Large intestine (tissue), 3 donors: ENCODE results near the gene PPP4R2. TPM values are rescaled to one million over a fixed set of nuclear protein-coding genes. Genes with fewer than 3 reads are reported as not detected.

Experiments
- DNase-seq, 2 donors: peaks; one replicate each; pipeline versions ENCODE4 v3.0.0 to v3.0.0-alpha.2; 2013
- H3K27ac ChIP-seq: one replicate; pipeline ENCODE4 v1.5.1; 2013; ENCODE audit warnings: low read length
- H3K27me3 ChIP-seq: 2 replicates; pipeline ENCODE4 v1.6.1; 2013; ENCODE audit warnings: low read length; ENCODE audit not compliant: control insufficient read depth, insufficient read depth
- H3K36me3 ChIP-seq: 2 replicates; pipeline ENCODE4 v1.6.1; 2013; ENCODE audit warnings: low read length; ENCODE audit not compliant: control insufficient read depth, insufficient read depth
- H3K4me1 ChIP-seq: one replicate; pipeline ENCODE4 v1.6.1; 2013; ENCODE audit warnings: low read length; ENCODE audit not compliant: control insufficient read depth, insufficient read depth
- H3K4me3 ChIP-seq: one replicate; pipeline ENCODE4 v1.5.1; 2013; ENCODE audit warnings: low read length
- H3K9me3 ChIP-seq: one replicate; pipeline ENCODE4 v1.6.1; 2013; ENCODE audit warnings: mild to moderate bottlenecking, low read depth, low read length, moderate library complexity; ENCODE audit not compliant: control insufficient read depth
- WGBS: methylation state at CpG from one replicate; pipeline ENCODE4 v1.1.5; 2013; ENCODE audit warnings: low lambda C conversion rate; ENCODE audit not compliant: insufficient coverage; 5-methylcytosine and 5-hydroxymethylcytosine counted together
- polyA plus RNA-seq: library from polyadenylated mRNA; unstranded; fragments of 120-200 nt; gene quantifications from one replicate; pipeline ENCODE4 v1.2.1, GENCODE V29; 2013

The PPP4R2 gene
- polyA plus RNA-seq, 1 donor = 69.6 TPM

- no CpG with 5 or more reads among the region's 5 CpGs for WGBS
These were observed 37.3 kb upstream of the PPP4R2 start for GRCh38 chr3:72959336-72959735.

GRCh38 chr3:72960812-72961518 is 35.6 kb upstream of the PPP4R2 start:
- H3K4me1 ChIP-seq = peaks cover 34% of the 10 kb centered on the region
- peak overlapping the region; percentile 83 for H3K27ac ChIP-seq
- H3K4me3 ChIP-seq = no peak overlapping the region
- no peaks in the 10 kb centered on the region for H3K36me3 ChIP-seq
- no peaks in the 10 kb centered on the region for H3K9me3 ChIP-seq
- H3K27me3 ChIP-seq = no peaks in the 10 kb centered on the region
- WGBS = no CpG with 5 or more reads among the region's 7 CpGs
- peak; percentile 87 to 93 for DNase-seq

More at GRCh38 chr3:72959336-72959735, 37.3 kb upstream of the PPP4R2 start:
- Histone ChIP-seq H3K27ac (no peak overlapping the region), H3K4me1 (peaks cover 34% of the 10 kb centered on the region), H3K4me3 (no peak overlapping the region), H3K27me3 (no peaks in the 10 kb centered on the region), H3K9me3 (no peaks in the 10 kb centered on the region), H3K36me3 (no peaks in the 10 kb centered on the region)
- DNase-seq = no peak

- no CpG with 5 or more reads among the region's 4 CpGs for WGBS
- peak overlapping the region; percentile 83 for H3K27ac ChIP-seq
These were observed 34.9 kb upstream of the PPP4R2 start for GRCh38 chr3:72961752-72962151.

GRCh38 chr3:72962317-72962716 is 34.3 kb upstream of the PPP4R2 start:
- Histone ChIP-seq H3K27ac (peak overlapping the region; percentile 83), H3K27me3 (no peaks in the 10 kb centered on the region), H3K9me3 (no peaks in the 10 kb centered on the region), H3K4me3 (no peak overlapping the region), H3K4me1 (peaks cover 30% of the 10 kb centered on the region), H3K36me3 (no peaks in the 10 kb centered on the region)
- no peak for DNase-seq

More at GRCh38 chr3:72961752-72962151, 34.9 kb upstream of the PPP4R2 start:
- peak in 1 of 2 donors; percentile 63 for DNase-seq
- H3K4me1 ChIP-seq = peaks cover 32% of the 10 kb centered on the region
- no peaks in the 10 kb centered on the region for H3K36me3 ChIP-seq
- no peaks in the 10 kb centered on the region for H3K9me3 ChIP-seq
- no peak overlapping the region for H3K4me3 ChIP-seq
- H3K27me3 ChIP-seq = no peaks in the 10 kb centered on the region

- no peak overlapping the region for H3K4me3 ChIP-seq
- peaks cover 37% of the 10 kb centered on the region for H3K4me1 ChIP-seq
- H3K27ac ChIP-seq = no peak overlapping the region
- H3K27me3 ChIP-seq = no peaks in the 10 kb centered on the region
- DNase-seq = no peak
- H3K36me3 ChIP-seq = no peaks in the 10 kb centered on the region
- no peaks in the 10 kb centered on the region for H3K9me3 ChIP-seq
These were observed 32.0 kb upstream of the PPP4R2 start for GRCh38 chr3:72964633-72965032.

- no peaks in the 10 kb centered on the region for H3K27me3 ChIP-seq
- H3K4me3 ChIP-seq = no peak overlapping the region
- DNase-seq = peak; percentile 29 to 71
- H3K27ac ChIP-seq = peak overlapping the region; percentile 64
- peaks cover 19% of the 10 kb centered on the region for H3K4me1 ChIP-seq
- WGBS = no CpG with 5 or more reads among the region's 1 CpG
- no peaks in the 10 kb centered on the region for H3K9me3 ChIP-seq
- H3K36me3 ChIP-seq = no peaks in the 10 kb centered on the region
These were observed 28.3 kb upstream of the PPP4R2 start for GRCh38 chr3:72968266-72968664.

GRCh38 chr3:72969766-72970165 is 26.8 kb upstream of the PPP4R2 start:
- WGBS = 100% methylated on average over 1 of the region's 3 CpGs
- Histone ChIP-seq H3K27ac (no peak overlapping the region), H3K4me1 (peaks cover 24% of the 10 kb centered on the region), H3K4me3 (no peak overlapping the region), H3K9me3 (no peaks in the 10 kb centered on the region), H3K36me3 (no peaks in the 10 kb centered on the region), H3K27me3 (no peaks in the 10 kb centered on the region)
- no peak for DNase-seq

- WGBS = no CpG with 5 or more reads among the region's 2 CpGs
- Histone ChIP-seq H3K36me3 (no peaks in the 10 kb centered on the region), H3K27ac (no peak overlapping the region)
These were observed 25.7 kb upstream of the PPP4R2 start for GRCh38 chr3:72970942-72971341.

GRCh38 chr3:72972706-72973030 is 23.9 kb upstream of the PPP4R2 start:
- Histone ChIP-seq H3K9me3 (no peaks in the 10 kb centered on the region), H3K4me1 (peaks cover 20% of the 10 kb centered on the region), H3K36me3 (no peaks in the 10 kb centered on the region), H3K27ac (peak overlapping the region; percentile 62), H3K4me3 (no peak overlapping the region), H3K27me3 (no peaks in the 10 kb centered on the region)
- no peak for DNase-seq
- no CpG with 5 or more reads among the region's 3 CpGs for WGBS

More at GRCh38 chr3:72970942-72971341, 25.7 kb upstream of the PPP4R2 start:
- Histone ChIP-seq H3K4me3 (no peak overlapping the region), H3K4me1 (peaks cover 24% of the 10 kb centered on the region), H3K9me3 (no peaks in the 10 kb centered on the region), H3K27me3 (no peaks in the 10 kb centered on the region)
- no peak for DNase-seq

GRCh38 chr3:72973031-72973723 is 23.4 kb upstream of the PPP4R2 start:
- Histone ChIP-seq H3K4me1 (peaks cover 18% of the 10 kb centered on the region), H3K9me3 (no peaks in the 10 kb centered on the region), H3K4me3 (no peak overlapping the region), H3K27ac (peak overlapping the region; percentile 62), H3K27me3 (no peaks in the 10 kb centered on the region), H3K36me3 (no peaks in the 10 kb centered on the region)
- DNase-seq = peak; percentile 95 to 99
- no CpG with 5 or more reads among the region's 7 CpGs for WGBS

GRCh38 chr3:72973786-72974185 is 22.8 kb upstream of the PPP4R2 start:
- Histone ChIP-seq H3K36me3 (no peaks in the 10 kb centered on the region), H3K4me1 (peaks cover 14% of the 10 kb centered on the region), H3K27ac (peak overlapping the region; percentile 58), H3K4me3 (no peak overlapping the region), H3K9me3 (no peaks in the 10 kb centered on the region), H3K27me3 (no peaks in the 10 kb centered on the region)
- WGBS = 100% methylated on average over 1 of the region's 2 CpGs
- DNase-seq = no peak
